HCT116 (cell line): ENCODE results near the gene TDRD9. TPM values are rescaled to one million over a fixed set of nuclear protein-coding genes. Genes with fewer than 3 reads are reported as not detected.

Source experiments
- ATAC-seq: fragments of 200-7000 bp; cut with Tn5 transposase; 2 replicates; pipeline ENCODE4 v1.9.1; 2020; ENCODE audit warnings: mild to moderate bottlenecking, moderate library complexity
- BruUV-seq: library from RNA; stranded (reverse); fragments of 400-500 nt; replicated peaks from 2 replicates; lab custom pipeline; 2021; lab: Mats Ljungman, UMichigan
- CTCF ChIA-PET: fragments of 300-600 bp; sonication (Branson Sonifier 250); formaldehyde crosslinking; loops from one replicate; lab custom pipeline; 2021; ENCODE audit warnings: antibody characterized with exemption; lab: Charles Lee
- POLR2A ChIA-PET: fragments of 300-600, 350-600 bp; sonication (Branson Sonifier 250); formaldehyde crosslinking; loops from one replicate; lab custom pipeline; 2021; ENCODE audit warnings: antibody characterized with exemption; lab: Charles Lee
- RAD21 ChIA-PET, 2 experiments: fragments of 300-600 bp; sonication (Branson Sonifier 250); formaldehyde crosslinking; loops; one replicate each; lab custom pipeline; 2023; ENCODE audit warnings: low total read pairs in 2 of 2; ENCODE audit not compliant: uncharacterized antibody in 2 of 2, unreplicated experiment in 2 of 2, low non-redundant PET in 1 of 2; lab: Charles Lee
- DNase-seq: peaks from one replicate; pipeline ENCODE4 v3.0.0-alpha.2; 2010; ENCODE audit warnings: low read depth, low spot score
- H2AFZ ChIP-seq: fragments of 200-600 bp; shearing (Covaris generic), sonication (generic); 2 replicates; pipeline ENCODE4 v1.6.1; 2017; ENCODE audit warnings: low read depth, mixed run types, mixed read lengths, antibody characterized with exemption, low read length; ENCODE audit not compliant: poor library complexity, severe bottlenecking
- H3K27ac ChIP-seq: 2 replicates; pipeline ENCODE4 v1.5.1; 2012; ENCODE audit warnings: low read depth, low read length
- H3K27me3 ChIP-seq: fragments of 200-600 bp; sonication (generic); 2 replicates; pipeline ENCODE4 v1.6.1; 2016; ENCODE audit warnings: mixed run types, low read length, mixed read lengths; ENCODE audit not compliant: insufficient read depth
- H3K36me3 ChIP-seq, 2 experiments: fragments of 200-500 bp in 1 of 2; fragments of 200-600 bp in 1 of 2; sonication (Bioruptor generic) in 1 of 2; sonication (generic) in 1 of 2; 2 replicates each; pipeline versions ENCODE4 v1.5.1 to v1.6.1; 2014 to 2016; ENCODE audit warnings: low read length in 2 of 2, inconsistent platforms in 1 of 2, mixed read lengths in 1 of 2, mixed run types in 1 of 2; ENCODE audit not compliant: insufficient read depth in 2 of 2, control insufficient read depth in 1 of 2
- H3K4me1 ChIP-seq, 2 experiments: fragments of 200-600 bp in 1 of 2; sonication (generic) in 1 of 2; 2 replicates each; pipeline versions ENCODE4 v1.5.1 to v1.6.1; 2012 to 2017; ENCODE audit warnings: low read length in 2 of 2, inconsistent platforms in 1 of 2, mild to moderate bottlenecking in 1 of 2, mixed read lengths in 1 of 2, mixed run types in 1 of 2, moderate library complexity in 1 of 2; ENCODE audit not compliant: insufficient read depth in 2 of 2, control insufficient read depth in 1 of 2
- H3K4me2 ChIP-seq: fragments of 200-600 bp; sonication (generic); 2 replicates; pipeline ENCODE4 v1.6.1; 2017; ENCODE audit warnings: mixed run types, low read length, mixed read lengths
- H3K4me3 ChIP-seq, 2 experiments: fragments of 200-600 bp in 1 of 2; sonication (generic) in 1 of 2; replicated peaks in 1 of 2; 2 replicates each; pipeline ENCODE4 v1.5.1; 2011 to 2016; ENCODE audit warnings: low read length in 2 of 2, control low read depth in 1 of 2, low read depth in 1 of 2, mild to moderate bottlenecking in 1 of 2, mixed read lengths in 1 of 2, mixed run types in 1 of 2
- H3K79me2 ChIP-seq: fragments of 200-600 bp; sonication (generic); 2 replicates; pipeline ENCODE4 v1.6.1; 2017; ENCODE audit warnings: mild to moderate bottlenecking, mixed run types, low read length, moderate library complexity, mixed read lengths; ENCODE audit not compliant: insufficient read depth
- H3K9ac ChIP-seq: fragments of 200-600 bp; sonication (generic); 2 replicates; pipeline ENCODE4 v1.6.1; 2016; ENCODE audit warnings: low read length, mixed read lengths
- H3K9me2 ChIP-seq: fragments of 200-600 bp; sonication (generic), shearing (Covaris generic); 2 replicates; pipeline ENCODE4 v1.6.1; 2017; ENCODE audit warnings: mixed run types, mild to moderate bottlenecking, moderate library complexity; ENCODE audit not compliant: insufficient read depth
- H3K9me3 ChIP-seq, 2 experiments: fragments of 200-500 bp in 1 of 2; fragments of 200-600 bp in 1 of 2; sonication (Bioruptor generic) in 1 of 2; sonication (generic) in 1 of 2; 2 replicates each; pipeline ENCODE4 v1.6.1; 2014 to 2017; ENCODE audit warnings: low read length in 2 of 2, mixed read lengths in 2 of 2, inconsistent platforms in 1 of 2, low read depth in 1 of 2, mild to moderate bottlenecking in 1 of 2, mixed run types in 1 of 2, moderate library complexity in 1 of 2; ENCODE audit not compliant: control insufficient read depth in 1 of 2, insufficient read depth in 1 of 2
- H4K20me1 ChIP-seq: fragments of 200-600 bp; sonication (generic), shearing (Covaris generic); 2 replicates; pipeline ENCODE4 v1.6.1; 2017; ENCODE audit warnings: mixed run types, mild to moderate bottlenecking, moderate library complexity; ENCODE audit not compliant: insufficient read depth
- CBX3 ChIP-seq: IDR thresholded peaks from 2 replicates; pipeline ENCODE4 v1.6.1; 2012; ENCODE audit warnings: low read depth
- CEBPB ChIP-seq: IDR thresholded peaks from 2 replicates; pipeline ENCODE4 v1.6.1; 2012; ENCODE audit warnings: low read depth
- EGR1 ChIP-seq: IDR thresholded peaks from 2 replicates; pipeline ENCODE4 v1.6.1; 2012; ENCODE audit warnings: low read depth
- EZH2 ChIP-seq: fragments of 200-600 bp; sonication (generic); IDR thresholded peaks from 2 replicates; pipeline ENCODE4 v1.6.1; 2017; ENCODE audit warnings: antibody characterized with exemption, mixed run types
- FOSL1 ChIP-seq: IDR thresholded peaks from 2 replicates; pipeline ENCODE4 v1.6.1; 2012; ENCODE audit warnings: low read depth
- POLR2A ChIP-seq: IDR thresholded peaks from 2 replicates; pipeline ENCODE4 v1.7.0; 2011; ENCODE audit warnings: borderline replicate concordance; ENCODE audit not compliant: insufficient read depth, insufficient read length; ENCODE audit errors: extremely low read depth
- POLR2AphosphoS5 ChIP-seq: IDR thresholded peaks from 2 replicates; pipeline ENCODE4 v1.6.1; 2011; ENCODE audit warnings: mild to moderate bottlenecking, low read depth, low read length, moderate library complexity
- RAD21 ChIP-seq: IDR thresholded peaks from 2 replicates; pipeline ENCODE4 v1.6.1; 2012; ENCODE audit warnings: low read depth, mild to moderate bottlenecking
- SIN3A ChIP-seq: IDR thresholded peaks from 2 replicates; pipeline ENCODE4 v1.6.1; 2012; ENCODE audit warnings: low read depth
- SP1 ChIP-seq: IDR thresholded peaks from 2 replicates; pipeline ENCODE4 v1.6.1; 2012; ENCODE audit warnings: low read depth
- SRF ChIP-seq: IDR thresholded peaks from 2 replicates; pipeline ENCODE4 v1.6.1; 2012; ENCODE audit warnings: low read depth
- TCF7L2 ChIP-seq: IDR thresholded peaks from 2 replicates; pipeline ENCODE4 v1.7.0; 2011; ENCODE audit warnings: borderline replicate concordance, inconsistent platforms; ENCODE audit not compliant: insufficient read depth, insufficient read length; ENCODE audit errors: extremely low read depth
- ZNF274 ChIP-seq: fragments of 200-500 bp; sonication (Bioruptor generic); IDR thresholded peaks from 2 replicates; pipeline ENCODE4 v1.6.1; 2014; ENCODE audit warnings: mild to moderate bottlenecking, low read depth, low read length, inconsistent platforms
- intact Hi-C: fragments of 100-400 bp; cut with micrococcal nuclease; formaldehyde crosslinking; loops from 2 replicates; pipeline ENCODE4 v1.10.0; 2022
- total RNA-seq: library from RNA; stranded (reverse); gene quantifications from one replicate; pipeline ENCODE4 v1.2.1, GENCODE V29; 2021; ENCODE audit not compliant: unreplicated experiment
- TF ChIP-seq, protein P1 (sequence below): IDR thresholded peaks from 2 replicates; pipeline ENCODE4 v1.6.1; 2012; ENCODE audit warnings: low read depth
- TF ChIP-seq, protein P2 (sequence below): IDR thresholded peaks from 2 replicates; pipeline ENCODE4 v1.6.1; 2011; ENCODE audit warnings: mild to moderate bottlenecking, low read length, moderate library complexity; ENCODE audit not compliant: insufficient replicate concordance; ENCODE audit errors: extremely low read depth
- TF ChIP-seq, protein P3 (sequence below): IDR thresholded peaks from 2 replicates; pipeline ENCODE4 v1.6.1; 2012

The TDRD9 gene
- total RNA-seq, 1 experiment from 2014 or later: not detected

DNA sequence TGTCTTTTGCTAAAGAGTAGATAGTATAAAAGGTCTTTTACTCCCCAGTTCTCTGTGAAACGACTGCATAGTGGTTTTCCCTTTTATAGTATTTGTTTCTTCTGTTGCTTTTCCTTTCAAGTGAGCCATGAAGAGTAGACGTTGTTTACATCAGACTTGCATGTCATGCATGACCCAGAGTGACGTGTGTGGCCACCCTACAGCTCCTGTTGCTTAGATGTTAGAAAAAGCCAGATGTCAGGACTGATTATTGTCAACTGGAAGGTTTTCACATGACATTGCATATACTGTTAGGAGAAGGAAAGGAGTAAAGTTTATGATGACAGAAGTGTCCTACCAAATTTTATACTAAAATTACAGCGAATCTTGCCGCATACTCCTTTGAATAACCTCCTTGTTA, 15.4 kb downstream of the TDRD9 start:
- no peaks in the 10 kb centered on the region for H3K36me3 ChIP-seq
- ChIA-PET CTCF (no interaction called here), POLR2A (no interaction called here), RAD21 (no interaction called here)
- no peak overlapping the region for H2AFZ ChIP-seq
- no peak overlapping the region for H3K9ac ChIP-seq
- H3K9me3 ChIP-seq: peaks cover 0 to 4% of the 10 kb centered on the region in 2 experiments; a peak in 1 of 4 replicates
- H3K27ac ChIP-seq: no peak overlapping the region
- no peaks in the 10 kb centered on the region for H4K20me1 ChIP-seq
- no peaks in the 10 kb centered on the region for H3K4me1 ChIP-seq
- BruUV-seq: no TSS peak
- intact Hi-C loops: no loop called here
- DNase-seq: no peak
- ATAC-seq: no peak
- H3K9me2 ChIP-seq: no peaks in the 10 kb centered on the region
- no peaks in the 10 kb centered on the region for H3K79me2 ChIP-seq
- TF ChIP-seq, protein P1, sequence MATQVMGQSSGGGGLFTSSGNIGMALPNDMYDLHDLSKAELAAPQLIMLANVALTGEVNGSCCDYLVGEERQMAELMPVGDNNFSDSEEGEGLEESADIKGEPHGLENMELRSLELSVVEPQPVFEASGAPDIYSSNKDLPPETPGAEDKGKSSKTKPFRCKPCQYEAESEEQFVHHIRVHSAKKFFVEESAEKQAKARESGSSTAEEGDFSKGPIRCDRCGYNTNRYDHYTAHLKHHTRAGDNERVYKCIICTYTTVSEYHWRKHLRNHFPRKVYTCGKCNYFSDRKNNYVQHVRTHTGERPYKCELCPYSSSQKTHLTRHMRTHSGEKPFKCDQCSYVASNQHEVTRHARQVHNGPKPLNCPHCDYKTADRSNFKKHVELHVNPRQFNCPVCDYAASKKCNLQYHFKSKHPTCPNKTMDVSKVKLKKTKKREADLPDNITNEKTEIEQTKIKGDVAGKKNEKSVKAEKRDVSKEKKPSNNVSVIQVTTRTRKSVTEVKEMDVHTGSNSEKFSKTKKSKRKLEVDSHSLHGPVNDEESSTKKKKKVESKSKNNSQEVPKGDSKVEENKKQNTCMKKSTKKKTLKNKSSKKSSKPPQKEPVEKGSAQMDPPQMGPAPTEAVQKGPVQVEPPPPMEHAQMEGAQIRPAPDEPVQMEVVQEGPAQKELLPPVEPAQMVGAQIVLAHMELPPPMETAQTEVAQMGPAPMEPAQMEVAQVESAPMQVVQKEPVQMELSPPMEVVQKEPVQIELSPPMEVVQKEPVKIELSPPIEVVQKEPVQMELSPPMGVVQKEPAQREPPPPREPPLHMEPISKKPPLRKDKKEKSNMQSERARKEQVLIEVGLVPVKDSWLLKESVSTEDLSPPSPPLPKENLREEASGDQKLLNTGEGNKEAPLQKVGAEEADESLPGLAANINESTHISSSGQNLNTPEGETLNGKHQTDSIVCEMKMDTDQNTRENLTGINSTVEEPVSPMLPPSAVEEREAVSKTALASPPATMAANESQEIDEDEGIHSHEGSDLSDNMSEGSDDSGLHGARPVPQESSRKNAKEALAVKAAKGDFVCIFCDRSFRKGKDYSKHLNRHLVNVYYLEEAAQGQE: no peak
- TF ChIP-seq, protein P2, sequence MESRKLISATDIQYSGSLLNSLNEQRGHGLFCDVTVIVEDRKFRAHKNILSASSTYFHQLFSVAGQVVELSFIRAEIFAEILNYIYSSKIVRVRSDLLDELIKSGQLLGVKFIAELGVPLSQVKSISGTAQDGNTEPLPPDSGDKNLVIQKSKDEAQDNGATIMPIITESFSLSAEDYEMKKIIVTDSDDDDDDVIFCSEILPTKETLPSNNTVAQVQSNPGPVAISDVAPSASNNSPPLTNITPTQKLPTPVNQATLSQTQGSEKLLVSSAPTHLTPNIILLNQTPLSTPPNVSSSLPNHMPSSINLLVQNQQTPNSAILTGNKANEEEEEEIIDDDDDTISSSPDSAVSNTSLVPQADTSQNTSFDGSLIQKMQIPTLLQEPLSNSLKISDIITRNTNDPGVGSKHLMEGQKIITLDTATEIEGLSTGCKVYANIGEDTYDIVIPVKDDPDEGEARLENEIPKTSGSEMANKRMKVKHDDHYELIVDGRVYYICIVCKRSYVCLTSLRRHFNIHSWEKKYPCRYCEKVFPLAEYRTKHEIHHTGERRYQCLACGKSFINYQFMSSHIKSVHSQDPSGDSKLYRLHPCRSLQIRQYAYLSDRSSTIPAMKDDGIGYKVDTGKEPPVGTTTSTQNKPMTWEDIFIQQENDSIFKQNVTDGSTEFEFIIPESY: no peak
- TF ChIP-seq EGR1: no peak
- TF ChIP-seq, protein P3, sequence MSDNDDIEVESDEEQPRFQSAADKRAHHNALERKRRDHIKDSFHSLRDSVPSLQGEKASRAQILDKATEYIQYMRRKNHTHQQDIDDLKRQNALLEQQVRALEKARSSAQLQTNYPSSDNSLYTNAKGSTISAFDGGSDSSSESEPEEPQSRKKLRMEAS: no peak
- no peak for TF ChIP-seq ZNF274
- no peak for TF ChIP-seq CEBPB
- TF ChIP-seq EZH2: no peak
- no peak for TF ChIP-seq SP1
- TF ChIP-seq FOSL1: no peak
- no peak for TF ChIP-seq CBX3
- TF ChIP-seq SIN3A: no peak
- no peak for TF ChIP-seq POLR2AphosphoS5
- no peak for TF ChIP-seq RAD21
- no peak for TF ChIP-seq POLR2A
- no peak for TF ChIP-seq TCF7L2
- no peak for TF ChIP-seq SRF
- H3K4me2 ChIP-seq: no peak overlapping the region
- H3K4me3 ChIP-seq: no peak overlapping the region
- H3K27me3 ChIP-seq: peaks cover 36% of the 10 kb centered on the region
